GM19099 (cell line): Measurements from ENCODE around the gene KLF13.

ENCODE experiments used
- POLR2A ChIP-seq: IDR thresholded peaks from 3 replicates; pipeline ENCODE4 v1.6.1; 2011; ENCODE audit warnings: low read depth; ENCODE audit not compliant: insufficient read length; ENCODE audit errors: extremely low read depth

KLF13 gene

DNA sequence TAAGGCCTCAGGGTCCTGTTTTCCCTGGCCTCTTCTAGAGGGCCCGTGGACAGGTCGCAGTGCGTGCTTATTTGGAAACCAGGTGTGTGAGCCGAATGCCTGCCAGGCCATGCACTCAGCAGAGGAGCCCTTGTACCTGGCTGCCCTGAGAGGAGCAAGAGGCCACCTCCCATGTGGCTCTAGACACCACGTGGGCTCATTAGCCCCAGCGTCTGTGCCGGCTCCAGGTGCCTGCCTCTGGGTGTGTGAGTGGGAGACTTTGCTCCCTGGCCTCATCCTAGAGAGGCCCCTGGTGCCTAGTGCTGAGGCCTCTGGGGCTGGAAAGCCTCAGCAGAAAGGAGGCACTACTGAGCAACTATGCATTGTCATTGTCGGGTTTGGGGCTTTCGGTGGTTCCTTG is 50.4 kb downstream of the KLF13 start:
- TF ChIP-seq POLR2A = no peak

DNA sequence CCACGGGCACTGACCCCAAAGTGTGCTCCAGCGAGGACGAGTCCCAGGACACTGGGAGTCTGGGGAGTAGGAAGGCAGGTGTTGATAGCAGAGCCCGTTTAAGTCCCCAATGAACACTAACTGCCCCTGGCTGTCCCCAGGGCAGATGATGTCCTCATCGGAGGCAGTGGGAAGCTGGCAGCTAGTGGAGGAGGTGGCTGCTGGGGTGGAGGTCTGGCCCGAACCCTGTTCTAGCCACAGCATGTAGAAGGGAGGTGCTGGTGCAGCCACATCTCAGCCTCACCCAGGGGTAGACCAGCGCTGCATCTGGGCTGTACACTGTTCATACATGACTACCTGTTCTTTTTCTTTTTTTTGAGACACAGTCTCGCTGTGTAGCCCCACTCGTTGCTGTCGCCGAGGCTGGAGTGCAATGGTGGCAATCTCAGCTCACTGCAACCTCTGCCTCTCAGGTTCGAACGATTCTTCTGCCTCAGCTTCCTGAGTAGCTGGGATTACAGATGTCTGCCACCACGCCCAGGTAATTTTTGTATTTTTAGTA is 51.8 kb downstream of the KLF13 start:
- TF ChIP-seq POLR2A = no peak

DNA sequence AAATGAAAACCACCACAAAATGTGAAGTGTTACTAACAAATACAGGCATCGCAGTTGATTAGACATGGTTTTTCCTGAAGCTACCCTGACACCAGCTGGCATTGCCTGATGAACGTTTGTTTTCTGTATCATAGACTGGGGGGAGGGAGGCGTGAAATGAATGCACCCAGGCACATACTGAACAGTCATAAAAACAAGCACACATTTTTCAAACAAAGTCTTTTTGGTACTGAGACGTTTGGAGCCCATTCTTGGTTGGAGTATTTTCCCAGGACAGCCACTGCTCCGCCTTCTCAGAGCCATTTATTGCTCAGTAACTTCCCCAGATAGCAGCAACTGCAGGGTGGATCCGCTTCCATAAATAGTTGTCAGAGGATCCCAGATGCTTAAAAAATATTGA is 52.4 kb downstream of the KLF13 start:
- TF ChIP-seq POLR2A = no peak

DNA sequence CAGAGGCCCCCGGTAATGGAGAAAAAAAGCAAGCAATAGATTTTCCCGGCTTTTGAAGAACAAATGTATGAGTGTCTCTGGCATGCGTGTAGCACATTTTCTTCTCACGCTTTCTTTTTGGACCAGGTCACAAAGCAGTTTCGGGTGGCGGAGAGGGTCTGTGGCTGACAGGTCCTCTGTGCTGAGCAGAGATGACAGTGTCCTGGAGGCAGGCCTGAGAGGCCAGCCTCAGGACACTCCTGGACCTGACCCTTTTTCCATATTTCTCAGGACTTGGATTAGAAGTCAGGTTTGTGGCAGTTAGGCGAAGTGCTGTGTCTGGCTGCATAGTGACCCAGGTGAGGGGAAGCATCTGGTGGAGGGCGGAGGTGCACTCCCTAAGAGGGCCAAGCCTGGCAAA is 52.9 kb downstream of the KLF13 start:
- no peak for TF ChIP-seq POLR2A

DNA sequence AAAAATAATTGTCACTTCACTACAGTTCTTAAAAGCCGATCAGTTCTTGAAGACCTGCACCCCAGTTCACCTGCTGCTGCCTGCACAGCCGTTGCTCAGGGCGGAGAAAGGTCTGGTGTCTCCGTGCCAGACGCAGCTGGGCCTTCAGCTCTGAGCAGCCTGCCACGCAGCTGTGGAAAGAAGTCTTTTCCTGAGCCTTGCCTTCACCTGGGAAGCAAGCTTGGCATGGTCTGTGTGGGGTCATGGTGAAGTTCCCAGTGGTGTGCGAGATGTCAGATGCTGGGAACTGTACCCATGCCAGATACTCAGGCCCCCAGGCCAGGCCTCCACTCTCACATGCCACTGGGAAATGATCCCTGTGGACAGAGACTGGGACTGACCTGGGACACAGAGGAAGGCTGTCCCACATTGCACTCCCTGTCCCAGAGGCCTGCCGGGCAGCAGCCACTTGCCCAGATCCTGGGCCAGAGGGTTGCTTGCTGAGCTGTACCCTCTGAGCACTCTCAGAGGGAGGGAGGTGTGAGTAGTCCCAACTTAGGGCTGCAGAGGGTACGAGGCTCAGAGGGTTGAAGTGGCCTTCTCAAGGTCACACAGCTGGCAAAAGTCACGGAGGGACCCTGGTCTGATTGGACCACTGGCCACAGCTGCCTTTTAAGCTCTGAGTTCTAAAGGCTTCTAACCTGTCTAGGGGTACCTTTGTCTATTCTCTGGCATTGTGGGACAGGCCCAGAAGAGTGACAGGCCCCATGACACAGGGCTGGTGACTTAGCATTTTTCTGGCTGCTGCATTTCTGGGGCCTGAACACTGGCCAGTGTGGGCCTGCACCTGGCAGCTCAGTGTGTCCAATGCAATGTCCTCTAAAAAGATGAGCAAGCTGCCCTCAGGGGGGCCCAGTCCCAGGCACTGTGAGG is 55.4 kb downstream of the KLF13 start:
- no peak for TF ChIP-seq POLR2A

DNA sequence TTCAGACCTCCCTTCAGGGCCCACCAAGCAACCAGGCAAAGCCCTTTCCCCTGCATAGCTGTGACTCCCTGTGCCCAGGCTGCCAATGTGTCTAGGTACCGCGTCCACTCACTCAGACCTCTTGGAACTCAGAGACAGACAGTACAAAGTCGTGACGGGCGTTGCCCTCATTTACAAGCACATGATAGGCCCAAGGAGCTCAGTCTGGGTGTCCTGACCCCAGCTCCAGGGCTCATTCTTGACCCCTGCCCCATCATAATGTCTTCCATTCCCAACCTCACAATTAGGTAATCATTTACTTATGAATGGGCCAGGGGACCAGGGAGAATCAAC is 56.0 kb downstream of the KLF13 start:
- no peak for TF ChIP-seq POLR2A

DNA sequence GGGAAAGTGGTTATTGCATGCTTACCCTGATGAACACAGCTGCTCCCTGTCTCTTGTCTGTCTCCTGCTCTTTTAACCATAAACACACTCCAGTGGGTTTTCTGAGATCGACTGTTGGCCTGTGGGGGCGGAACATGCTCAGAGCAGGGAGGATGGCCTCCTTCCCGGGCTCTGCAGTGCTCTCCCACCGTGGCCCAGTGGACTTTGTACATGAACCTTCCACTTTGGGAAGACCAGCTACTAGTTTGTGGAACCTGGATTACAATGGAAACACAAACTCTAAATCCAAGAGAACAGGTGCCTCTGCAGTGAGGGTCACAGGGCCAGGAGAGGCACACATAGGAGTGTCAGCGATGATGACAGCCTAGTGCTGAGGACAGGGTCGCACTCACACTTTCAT is 56.5 kb downstream of the KLF13 start:
- TF ChIP-seq POLR2A = no peak

DNA sequence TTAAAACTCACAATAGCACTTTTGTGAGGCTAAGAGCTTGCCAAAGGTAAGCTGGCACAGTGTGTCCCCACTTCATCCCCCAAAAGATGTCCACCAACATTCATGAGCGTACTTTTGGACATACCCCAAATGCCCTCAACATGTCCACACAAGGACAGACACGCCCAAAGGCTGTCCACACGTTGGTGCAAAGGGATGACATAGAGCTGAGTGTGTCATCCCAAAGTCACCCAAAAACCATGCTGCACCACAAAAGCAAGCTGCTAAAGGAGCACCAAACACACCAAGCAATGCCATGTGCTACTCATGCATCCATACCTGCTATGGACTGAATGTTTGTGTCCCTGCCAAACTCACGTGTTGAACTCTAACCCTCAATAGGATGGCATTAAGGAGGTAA is 57.9 kb downstream of the KLF13 start:
- no peak for TF ChIP-seq POLR2A

DNA sequence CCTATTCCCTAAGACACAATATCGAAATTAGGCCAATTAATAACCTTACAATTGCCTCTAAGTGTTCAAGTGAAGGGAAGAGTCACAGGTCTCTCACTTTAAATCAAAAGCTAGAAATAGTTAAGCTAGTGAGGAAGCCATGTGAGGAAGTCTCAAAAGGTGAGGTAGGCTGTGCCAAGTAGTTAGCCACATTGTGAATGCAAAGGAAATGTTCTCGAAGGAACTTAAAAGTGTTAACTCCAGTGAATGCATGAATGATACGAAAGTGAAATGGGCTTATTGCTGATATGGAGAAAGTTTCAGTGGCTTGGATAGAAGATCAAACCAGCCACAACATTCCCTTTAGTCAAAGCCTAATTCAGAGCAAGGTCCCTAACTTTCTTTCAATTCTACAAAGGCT is 59.1 kb downstream of the KLF13 start:
- TF ChIP-seq POLR2A = no peak

DNA sequence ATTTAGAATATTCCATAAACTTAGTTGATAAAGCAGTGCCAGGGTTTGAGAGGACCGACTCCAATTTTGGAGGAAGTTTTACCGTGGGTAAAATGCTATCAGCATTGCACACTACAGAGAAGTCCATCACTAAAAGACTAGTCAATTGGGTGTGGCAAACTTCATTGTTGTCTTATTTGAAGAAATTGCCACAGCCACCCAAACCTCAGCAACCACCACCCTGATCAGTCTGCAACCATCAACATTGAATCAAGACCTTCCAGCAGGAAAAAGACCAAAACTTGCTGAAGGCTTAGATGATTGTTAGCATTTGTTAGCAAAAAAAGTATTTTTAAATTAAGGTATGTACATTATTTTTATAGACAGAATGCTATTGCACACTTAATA is 60.5 kb downstream of the KLF13 start:
- no peak for TF ChIP-seq POLR2A

DNA sequence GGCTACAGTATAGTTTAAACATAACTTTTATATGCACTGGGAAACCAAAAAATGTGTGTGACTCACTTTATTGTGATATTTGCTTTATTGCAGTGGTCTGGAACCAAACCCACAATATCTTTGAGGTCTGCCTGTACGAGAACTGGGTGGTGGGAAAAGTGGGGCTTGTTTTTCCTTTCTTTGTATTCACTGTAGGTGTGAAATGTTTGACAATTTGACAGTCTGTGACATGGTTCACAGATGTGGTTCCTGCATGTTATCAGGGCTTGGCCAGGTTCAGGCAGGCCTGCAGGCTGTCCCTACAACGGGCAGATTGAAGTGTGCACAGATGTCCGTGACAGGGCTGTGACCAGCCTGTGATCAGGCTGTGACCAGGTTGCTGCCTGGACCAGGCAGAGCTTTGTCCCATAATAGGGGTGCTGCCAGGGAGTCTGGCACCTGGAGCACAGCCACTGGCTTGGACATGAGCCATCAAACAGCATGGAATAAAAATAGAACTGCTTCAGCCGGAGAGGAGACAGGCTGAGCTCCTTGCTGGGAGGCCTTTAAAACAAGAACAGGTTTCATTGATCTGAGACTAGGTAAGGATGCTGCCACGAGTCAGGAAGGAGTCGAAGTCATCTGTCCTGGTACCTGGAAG is 61.0 kb downstream of the KLF13 start:
- TF ChIP-seq POLR2A = no peak

DNA sequence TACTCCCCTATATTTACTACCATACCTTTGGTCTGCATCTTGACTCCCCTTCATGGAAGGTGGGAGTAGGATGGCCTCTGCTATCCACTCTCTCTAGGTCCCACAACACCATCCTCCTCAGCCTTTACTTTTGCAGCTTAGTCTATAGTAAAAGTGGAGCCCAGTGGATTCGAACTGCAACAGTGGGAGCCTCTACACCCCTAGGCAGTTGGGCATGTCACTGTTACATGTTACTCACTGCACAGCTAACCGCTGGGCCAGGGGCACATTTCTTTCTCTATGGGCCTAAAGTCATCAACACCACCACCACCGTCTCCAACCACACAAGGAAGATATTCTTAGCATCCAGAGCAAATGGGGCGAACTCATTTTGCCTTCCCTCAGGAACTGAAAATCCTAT is 62.9 kb downstream of the KLF13 start:
- no peak for TF ChIP-seq POLR2A

DNA sequence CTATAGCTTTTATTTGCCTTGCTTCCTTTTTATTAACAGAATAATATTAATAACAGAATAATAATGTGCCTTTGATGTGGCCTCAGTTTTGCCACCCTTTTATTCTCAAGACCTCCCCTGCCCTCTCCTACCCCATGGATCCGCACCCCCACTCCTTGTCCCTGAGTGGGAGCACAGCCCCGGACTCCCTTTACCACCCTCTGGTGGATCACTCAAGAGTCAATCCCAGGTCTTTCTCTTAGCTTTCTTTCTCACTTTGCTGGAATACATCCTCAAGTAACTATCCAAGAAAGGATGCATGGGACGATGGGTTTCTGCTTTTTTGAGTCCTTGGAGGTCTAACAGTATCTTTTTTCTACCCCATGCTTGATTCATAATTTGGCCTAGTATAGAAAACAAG is 63.4 kb downstream of the KLF13 start:
- TF ChIP-seq POLR2A = no peak

DNA sequence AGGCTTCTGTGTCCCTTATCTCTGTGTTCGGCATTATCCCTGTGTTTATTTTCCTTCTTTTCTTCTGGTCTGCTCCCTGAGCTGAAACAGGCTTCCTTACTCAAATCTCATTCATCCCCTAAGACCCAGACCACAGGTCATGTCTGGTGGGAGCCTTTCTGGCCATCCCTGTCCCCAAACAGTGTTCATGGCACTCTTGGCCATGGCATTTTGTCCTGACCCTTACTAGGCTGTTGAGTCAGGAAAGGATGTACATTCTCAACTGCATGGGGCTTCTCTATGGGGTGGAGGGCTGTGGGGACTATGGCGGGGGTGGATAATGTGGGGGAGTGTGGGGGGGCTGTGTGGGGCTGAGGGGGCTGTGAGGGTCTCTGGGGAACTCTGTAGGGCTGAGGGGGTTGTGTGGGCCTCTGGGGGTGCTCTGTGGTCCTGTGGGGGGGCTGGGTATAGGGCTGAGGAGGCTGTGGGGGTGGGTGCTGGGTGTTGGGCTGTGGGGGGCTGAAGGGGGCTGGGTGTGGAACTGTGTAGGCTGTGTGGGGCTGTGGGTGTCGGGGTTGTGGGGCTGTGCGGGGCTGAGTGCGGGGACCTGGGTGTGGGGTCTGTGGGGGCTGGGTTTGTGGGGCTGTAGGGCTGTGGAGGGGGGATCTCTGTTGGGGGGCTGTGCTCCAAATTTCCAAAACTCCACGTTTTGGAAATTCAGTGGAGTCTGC is 64.3 kb downstream of the KLF13 start:
- TF ChIP-seq POLR2A = no peak
